22Rv1 (cell line): Measurements from ENCODE around the gene DMAC2.

Source experiments
- ZFX ChIP-seq: fragments of 450-650 bp; IDR thresholded peaks from 2 replicates; pipeline ENCODE4 v1.6.1; 2017; ENCODE audit warnings: antibody characterized with exemption, borderline replicate concordance
- TF ChIP-seq, protein P1 (sequence below): fragments of 450-650 bp; IDR thresholded peaks from 2 replicates; pipeline ENCODE4 v1.5.1; 2017; ENCODE audit warnings: mild to moderate bottlenecking

DNA sequence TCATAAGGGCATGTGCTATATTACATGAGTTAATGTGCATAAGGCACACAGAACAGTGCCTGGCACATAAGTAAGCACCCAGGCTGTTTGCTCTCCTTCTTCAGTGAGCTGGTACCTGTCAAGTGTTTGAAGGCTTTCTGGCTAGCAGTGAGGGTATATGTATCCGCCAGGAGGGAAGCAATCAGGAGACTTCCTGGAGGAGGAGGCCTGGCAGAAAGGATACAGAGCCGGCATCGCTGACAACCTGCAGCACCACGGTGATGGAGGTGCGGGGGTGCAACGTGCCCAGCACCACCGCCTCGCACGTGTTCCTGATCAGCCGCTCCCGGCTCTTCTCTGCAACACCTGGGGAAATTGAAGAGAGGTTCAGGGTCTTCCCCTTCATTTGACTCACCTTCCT is 48.1 kb downstream of the DMAC2 start:
- TF ChIP-seq, protein P1, sequence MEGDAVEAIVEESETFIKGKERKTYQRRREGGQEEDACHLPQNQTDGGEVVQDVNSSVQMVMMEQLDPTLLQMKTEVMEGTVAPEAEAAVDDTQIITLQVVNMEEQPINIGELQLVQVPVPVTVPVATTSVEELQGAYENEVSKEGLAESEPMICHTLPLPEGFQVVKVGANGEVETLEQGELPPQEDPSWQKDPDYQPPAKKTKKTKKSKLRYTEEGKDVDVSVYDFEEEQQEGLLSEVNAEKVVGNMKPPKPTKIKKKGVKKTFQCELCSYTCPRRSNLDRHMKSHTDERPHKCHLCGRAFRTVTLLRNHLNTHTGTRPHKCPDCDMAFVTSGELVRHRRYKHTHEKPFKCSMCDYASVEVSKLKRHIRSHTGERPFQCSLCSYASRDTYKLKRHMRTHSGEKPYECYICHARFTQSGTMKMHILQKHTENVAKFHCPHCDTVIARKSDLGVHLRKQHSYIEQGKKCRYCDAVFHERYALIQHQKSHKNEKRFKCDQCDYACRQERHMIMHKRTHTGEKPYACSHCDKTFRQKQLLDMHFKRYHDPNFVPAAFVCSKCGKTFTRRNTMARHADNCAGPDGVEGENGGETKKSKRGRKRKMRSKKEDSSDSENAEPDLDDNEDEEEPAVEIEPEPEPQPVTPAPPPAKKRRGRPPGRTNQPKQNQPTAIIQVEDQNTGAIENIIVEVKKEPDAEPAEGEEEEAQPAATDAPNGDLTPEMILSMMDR, result no peak
- no peak for TF ChIP-seq ZFX
